OCI-LY7 (cell line): Measurements from ENCODE around the gene ASIC3. TPM values are rescaled to one million over a fixed set of nuclear protein-coding genes. Genes with fewer than 3 reads are reported as not detected.

Experiments used
- BruUV-seq: library from RNA; stranded (reverse); fragments of 400-500 nt; replicated peaks from 2 replicates; lab custom pipeline; 2021; lab: Mats Ljungman, UMichigan
- CTCF ChIA-PET: fragments of 300-600 bp; sonication (Branson Sonifier 250); formaldehyde crosslinking; loops from one replicate; lab custom pipeline; 2022; ENCODE audit warnings: antibody characterized with exemption; ENCODE audit not compliant: unreplicated experiment; lab: Charles Lee
- POLR2A ChIA-PET: fragments of 300-600 bp; sonication (Branson Sonifier 250); formaldehyde crosslinking; loops from one replicate; lab custom pipeline; 2022; ENCODE audit warnings: antibody characterized with exemption; lab: Charles Lee
- DNase-seq: peaks from one replicate; pipeline ENCODE4 v3.0.0-alpha.2; 2015; ENCODE audit warnings: low spot score
- H2AFZ ChIP-seq: fragments of 200-600 bp; sonication (generic), shearing (Covaris generic); 2 replicates; pipeline ENCODE4 v1.6.1; 2014; ENCODE audit warnings: mild to moderate bottlenecking, antibody characterized with exemption, low read length, moderate library complexity
- H3K27ac ChIP-seq: fragments of 200-600 bp; sonication (generic); 2 replicates; pipeline ENCODE4 v1.5.1; 2014; ENCODE audit warnings: mixed run types, low read depth, mild to moderate bottlenecking, moderate library complexity, low read length, inconsistent platforms; ENCODE audit not compliant: poor library complexity, severe bottlenecking
- H3K36me3 ChIP-seq: fragments of 200-600 bp; sonication (generic); 2 replicates; pipeline ENCODE4 v1.6.1; 2014; ENCODE audit warnings: mild to moderate bottlenecking, antibody characterized with exemption, low read length, moderate library complexity, mixed read lengths; ENCODE audit not compliant: insufficient read depth
- H3K4me1 ChIP-seq: fragments of 200-600 bp; sonication (generic); 2 replicates; pipeline ENCODE4 v1.5.1; 2014; ENCODE audit warnings: mild to moderate bottlenecking, low read length; ENCODE audit not compliant: insufficient read depth, poor library complexity, severe bottlenecking
- H3K4me2 ChIP-seq: fragments of 200-600 bp; sonication (generic); 2 replicates; pipeline ENCODE4 v1.6.1; 2014; ENCODE audit warnings: mild to moderate bottlenecking, low read length
- H3K4me3 ChIP-seq: fragments of 200-600 bp; sonication (generic); 2 replicates; pipeline ENCODE4 v1.5.1; 2014; ENCODE audit warnings: mild to moderate bottlenecking, low read depth, low read length; ENCODE audit not compliant: poor library complexity, severe bottlenecking
- H3K79me2 ChIP-seq: fragments of 200-600 bp; sonication (generic); 2 replicates; pipeline ENCODE4 v1.6.1; 2016; ENCODE audit warnings: low read depth, mild to moderate bottlenecking, low read length, moderate library complexity, mixed read lengths; ENCODE audit not compliant: insufficient read depth
- H3K9me2 ChIP-seq: fragments of 200-600 bp; sonication (generic); 2 replicates; pipeline ENCODE4 v1.6.1; 2016; ENCODE audit warnings: mild to moderate bottlenecking, low read length, mixed read lengths; ENCODE audit not compliant: insufficient read depth
- H3K9me3 ChIP-seq: fragments of 200-600 bp; sonication (generic); 2 replicates; pipeline ENCODE4 v1.6.1; 2014; ENCODE audit warnings: mild to moderate bottlenecking, mixed run types, low read length, mixed read lengths
- H4K20me1 ChIP-seq: fragments of 200-600 bp; sonication (generic); 2 replicates; pipeline ENCODE4 v1.6.1; 2014; ENCODE audit warnings: mild to moderate bottlenecking, antibody characterized with exemption, low read length, moderate library complexity, mixed read lengths; ENCODE audit not compliant: insufficient read depth
- CTCF ChIP-seq: fragments of 200-600 bp; sonication (generic); conservative IDR thresholded peaks from 2 replicates; pipeline ENCODE4 v1.5.1; 2014; ENCODE audit warnings: mild to moderate bottlenecking, antibody characterized with exemption, low read length, moderate library complexity, mixed read lengths
- EZH2phosphoT487 ChIP-seq: fragments of 200-600 bp; sonication (generic); IDR thresholded peaks from 2 replicates; pipeline ENCODE4 v1.6.1; 2018; ENCODE audit warnings: low read depth, borderline replicate concordance, mild to moderate bottlenecking, mixed run types, antibody characterized with exemption, low read length, moderate library complexity, mixed read lengths
- intact Hi-C: fragments of 100-400 bp; cut with micrococcal nuclease; formaldehyde crosslinking; loops from one replicate; pipeline ENCODE4 v1.10.0; 2022; ENCODE audit not compliant: unreplicated experiment
- total RNA-seq, 2 experiments: library from RNA; depleted of rRNA in 1 of 2; stranded (reverse); fragments of >200 nt in 1 of 2; shearing (Covaris generic) in 1 of 2; gene quantifications; 2 replicates each; pipeline ENCODE4 v1.2.3, GENCODE V29; 2014 to 2022

Gene ASIC3
- total RNA-seq, 2 experiments from 2014 or later, result 3.3 to 14.8 TPM

- Histone ChIP-seq H3K9me3 (no peaks in the 10 kb centered on the region), H3K4me1 (no peaks in the 10 kb centered on the region), H2AFZ (no peak overlapping the region), H3K79me2 (no peaks in the 10 kb centered on the region), H3K4me2 (no peak overlapping the region), H4K20me1 (no peaks in the 10 kb centered on the region), H3K27ac (no peak overlapping the region), H3K36me3 (peaks cover 19% of the 10 kb centered on the region), H3K9me2 (no peaks in the 10 kb centered on the region), H3K4me3 (no peak overlapping the region)
- BruUV-seq, result no TSS peak
- DNase-seq, result no peak
- CTCF ChIA-PET, result no interaction called here
- intact Hi-C loops, result no loop called here
- no peak for TF ChIP-seq EZH2phosphoT487
- TF ChIP-seq CTCF, result no peak
- POLR2A ChIA-PET, result no interaction called here
Observed at GRCh38 chr7:151035902-151036301, 12.4 kb upstream of the ASIC3 start.

DNA sequence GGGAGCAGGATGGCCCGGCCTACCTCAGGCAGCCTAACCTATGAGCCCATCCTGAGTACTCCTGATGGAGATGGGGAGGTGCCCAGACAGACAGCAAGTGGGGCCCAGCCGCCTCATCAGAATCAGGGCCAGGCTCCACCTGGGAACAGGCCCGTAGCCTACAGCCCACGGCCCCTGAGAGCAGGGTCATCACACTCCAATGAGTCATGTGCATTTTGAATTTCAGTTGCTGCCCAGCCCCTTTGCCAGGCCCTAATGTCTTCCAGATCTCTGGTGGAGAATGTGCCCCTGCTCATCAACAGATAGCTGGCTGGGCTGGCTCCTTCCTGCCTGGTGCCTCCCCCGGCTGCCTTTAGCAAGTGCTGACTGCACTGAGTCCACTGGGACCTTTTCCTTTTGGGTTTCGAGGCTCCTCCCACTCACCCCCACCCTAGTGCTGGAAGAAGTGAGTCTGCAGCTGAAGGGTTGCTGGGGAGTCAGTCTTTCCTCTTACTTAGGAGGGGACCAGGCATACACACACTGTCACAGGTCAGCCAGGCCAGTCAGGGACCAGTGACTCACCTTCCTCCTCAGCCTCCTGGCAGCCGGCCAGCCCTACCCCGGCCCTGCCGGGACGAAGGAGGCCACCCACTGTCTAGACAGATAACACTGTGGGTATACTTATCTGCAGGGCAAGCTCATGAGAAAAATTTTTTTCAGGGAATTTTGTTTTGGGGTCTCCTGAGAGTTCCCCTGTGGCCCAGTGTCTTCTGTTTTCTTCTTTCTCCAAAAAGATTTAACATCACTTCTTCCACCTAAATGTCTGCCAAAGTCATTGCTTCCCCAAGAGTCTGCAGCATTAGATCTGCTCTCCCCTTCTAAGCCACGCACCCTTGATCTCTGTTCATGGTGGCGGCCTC is 9.1 kb upstream of the ASIC3 start:
- ChIA-PET POLR2A (no interaction called here), CTCF (no interaction called here)
- BruUV-seq, result no TSS peak
- no peaks in the 10 kb centered on the region for H4K20me1 ChIP-seq
- peaks cover 17% of the 10 kb centered on the region for H3K36me3 ChIP-seq
- H2AFZ ChIP-seq, result no peak overlapping the region
- H3K9me3 ChIP-seq, result no peaks in the 10 kb centered on the region
- no peak overlapping the region for H3K27ac ChIP-seq
- H3K4me1 ChIP-seq, result no peaks in the 10 kb centered on the region
- no peaks in the 10 kb centered on the region for H3K79me2 ChIP-seq
- H3K9me2 ChIP-seq, result no peaks in the 10 kb centered on the region
- no peak overlapping the region for H3K4me3 ChIP-seq
- no peak for DNase-seq
- TF ChIP-seq EZH2phosphoT487 (no peak), CTCF (no peak)
- H3K4me2 ChIP-seq, result no peak overlapping the region
- intact Hi-C loops, result no loop called here
